Chondrocyte (in vitro differentiated cells): Measurements from ENCODE around the gene PRODH2. TPM values are rescaled to one million over a fixed set of nuclear protein-coding genes. Genes with fewer than 3 reads are reported as not detected.

Experiments
- DNase-seq: peaks from one replicate; pipeline ENCODE4 v3.0.0; 2021; ENCODE audit warnings: mixed read lengths, low spot score
- H3K27ac Mint-ChIP-seq: one replicate; pipeline ENCODE4 v1.8.0; 2021; ENCODE audit warnings: mild to moderate bottlenecking, moderate library complexity, mixed read lengths; ENCODE audit not compliant: unreplicated experiment
- H3K27me3 Mint-ChIP-seq: 2 replicates; pipeline ENCODE4 v1.8.0; 2021; ENCODE audit warnings: low read depth, mixed read lengths
- H3K36me3 Mint-ChIP-seq: 2 replicates; pipeline ENCODE4 v1.8.0; 2021; ENCODE audit warnings: low read depth, mixed read lengths
- H3K4me1 Mint-ChIP-seq: 2 replicates; pipeline ENCODE4 v1.8.0; 2021; ENCODE audit warnings: low read depth, mild to moderate bottlenecking, mixed read lengths
- H3K4me3 Mint-ChIP-seq: one replicate; pipeline ENCODE4 v1.8.0; 2021; ENCODE audit warnings: mild to moderate bottlenecking, moderate library complexity, mixed read lengths; ENCODE audit not compliant: unreplicated experiment
- H3K9me3 Mint-ChIP-seq: 2 replicates; pipeline ENCODE4 v1.8.0; 2021; ENCODE audit warnings: low read depth, mixed read lengths
- CTCF ChIP-seq: fragments of 200-600 bp; sonication (generic); IDR thresholded peaks from 2 replicates; pipeline ENCODE4 v1.5.0; 2021; ENCODE audit warnings: antibody characterized with exemption, mild to moderate bottlenecking, moderate library complexity
- total RNA-seq: library from RNA; stranded (reverse); gene quantifications from 3 replicates; pipeline ENCODE4 v1.2.1, GENCODE V29; 2021

Gene PRODH2
- total RNA-seq, 1 donor from 2014 or later = not detected

DNA sequence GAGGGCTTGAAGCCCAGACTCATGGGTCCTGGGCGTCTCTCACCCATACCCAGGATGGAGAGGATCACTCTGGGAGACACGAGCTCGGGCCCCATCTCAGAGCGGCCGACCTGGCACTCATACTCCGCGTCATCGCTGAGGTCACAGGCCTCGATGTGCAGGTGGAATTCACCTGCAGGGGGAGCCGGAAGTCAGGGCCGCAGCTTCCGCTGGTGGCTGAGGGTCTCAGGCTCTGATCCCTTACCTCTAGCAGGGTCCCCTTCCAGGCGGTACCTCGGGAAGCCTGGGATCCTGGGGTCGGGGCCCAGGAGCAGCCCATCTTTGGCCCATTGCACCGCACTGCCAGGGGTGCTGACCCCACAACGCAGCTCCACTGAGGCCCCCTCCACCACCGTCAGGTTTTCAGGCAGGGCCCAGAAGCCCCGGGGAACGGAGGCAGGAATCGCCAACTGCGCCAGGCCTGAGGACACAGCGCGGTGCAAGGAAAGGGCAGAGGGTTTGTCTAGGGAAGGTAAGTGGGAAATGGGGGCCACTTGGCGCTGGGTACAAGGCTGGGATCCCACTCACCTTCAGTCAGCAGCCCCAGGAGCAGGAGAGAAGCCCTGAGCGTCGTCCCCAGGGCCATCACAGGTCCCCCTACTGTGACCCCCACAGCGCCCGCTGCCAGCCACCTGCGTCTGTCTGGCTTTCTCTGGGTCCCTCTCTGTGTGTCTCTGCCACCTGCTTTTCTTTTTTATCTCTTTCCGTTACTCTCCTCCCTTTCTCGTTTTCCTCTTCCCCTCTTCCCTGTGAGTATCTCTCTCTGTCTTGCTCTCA lies 38.8 kb upstream of the PRODH2 start:
- Mint-ChIP-seq H3K4me3 (no peak overlapping the region), H3K4me1 (peaks cover under 1% of the 10 kb centered on the region), H3K9me3 (no peaks in the 10 kb centered on the region), H3K27me3 (peaks cover 65% of the 10 kb centered on the region), H3K36me3 (peaks cover 2% of the 10 kb centered on the region), H3K27ac (no peak overlapping the region)
- TF ChIP-seq CTCF = peak; percentile 25
- no peak for DNase-seq

DNA sequence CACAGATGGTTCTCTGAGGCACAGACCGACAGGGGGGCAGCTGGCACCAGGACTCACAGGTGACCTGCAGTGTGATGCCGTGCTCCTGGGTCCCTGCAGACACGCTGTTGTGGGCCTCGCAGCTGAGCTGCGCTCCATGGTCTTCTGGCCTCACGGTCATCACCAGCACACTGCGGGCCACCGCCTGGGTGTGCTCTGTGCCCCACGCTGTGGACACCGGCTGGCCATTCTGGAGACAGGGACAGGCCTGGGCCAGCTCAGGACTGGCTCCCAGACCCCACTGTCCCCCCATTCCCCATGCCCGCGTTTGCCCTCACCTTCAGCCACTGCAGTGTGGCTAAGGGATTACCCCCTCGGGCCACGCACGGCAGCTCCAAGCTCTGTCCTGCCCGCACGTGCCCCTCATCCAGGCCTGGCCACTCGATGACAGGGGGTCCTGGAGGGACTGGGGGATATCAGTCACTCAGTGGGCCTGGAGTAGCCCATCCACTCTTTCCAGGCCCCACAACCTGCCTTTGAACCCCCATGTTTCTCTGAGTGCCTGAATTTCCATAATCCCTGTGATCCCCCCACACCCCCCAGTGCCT lies 36.4 kb upstream of the PRODH2 start:
- H3K36me3 Mint-ChIP-seq = peaks cover 4% of the 10 kb centered on the region
- DNase-seq = no peak
- H3K4me1 Mint-ChIP-seq = peaks cover 10% of the 10 kb centered on the region
- H3K9me3 Mint-ChIP-seq = no peaks in the 10 kb centered on the region
- peaks cover 69% of the 10 kb centered on the region for H3K27me3 Mint-ChIP-seq
- no peak overlapping the region for H3K27ac Mint-ChIP-seq
- TF ChIP-seq CTCF = no peak
- H3K4me3 Mint-ChIP-seq = no peak overlapping the region

DNA sequence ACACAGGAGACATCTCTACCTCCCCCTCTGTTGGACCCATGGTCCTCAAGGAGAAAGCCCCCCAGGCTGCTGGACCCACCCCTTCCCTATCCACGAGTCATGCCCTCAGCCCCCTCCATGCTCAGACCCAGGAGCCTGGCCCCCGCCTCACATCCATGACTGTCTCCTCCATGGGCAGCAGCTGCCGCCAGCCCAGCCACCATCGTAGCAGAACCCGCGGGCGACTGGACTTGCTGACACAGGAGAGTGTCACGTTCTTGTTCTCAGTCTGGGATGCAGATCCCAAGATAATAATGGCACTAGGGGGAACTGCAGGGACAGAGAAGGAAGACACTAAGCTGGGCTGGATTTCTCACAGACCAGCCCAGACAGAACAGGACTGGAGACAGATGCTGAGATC lies 35.8 kb upstream of the PRODH2 start:
- TF ChIP-seq CTCF = no peak
- H3K36me3 Mint-ChIP-seq = peaks cover 4% of the 10 kb centered on the region
- H3K4me3 Mint-ChIP-seq = no peak overlapping the region
- peaks cover 73% of the 10 kb centered on the region for H3K27me3 Mint-ChIP-seq
- no peaks in the 10 kb centered on the region for H3K9me3 Mint-ChIP-seq
- DNase-seq = no peak
- H3K4me1 Mint-ChIP-seq = peaks cover 10% of the 10 kb centered on the region
- no peak overlapping the region for H3K27ac Mint-ChIP-seq

DNA sequence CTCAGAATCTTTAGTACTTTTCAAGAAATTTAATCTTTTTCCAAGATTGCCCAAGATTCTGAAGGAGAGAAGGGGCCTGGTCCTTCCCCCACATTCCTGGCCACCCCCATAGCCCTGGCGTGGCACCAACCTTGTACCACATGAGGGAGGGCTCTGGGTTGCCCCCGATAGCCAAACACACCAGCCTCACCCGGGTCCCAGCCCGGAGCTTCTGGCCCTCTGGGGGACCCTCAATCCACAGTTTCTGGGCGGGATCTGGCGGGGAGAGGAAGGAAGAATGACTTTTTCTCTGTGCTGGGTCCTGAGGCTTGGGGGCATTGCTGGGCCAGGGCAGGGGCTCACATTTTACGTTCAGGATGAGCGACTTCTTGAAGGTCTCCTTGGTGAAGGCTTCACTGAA lies 35.3 kb upstream of the PRODH2 start:
- Mint-ChIP-seq H3K4me3 (no peak overlapping the region), H3K4me1 (peaks cover 10% of the 10 kb centered on the region), H3K9me3 (peaks cover under 1% of the 10 kb centered on the region), H3K36me3 (peaks cover 4% of the 10 kb centered on the region), H3K27ac (no peak overlapping the region), H3K27me3 (peaks cover 73% of the 10 kb centered on the region)
- DNase-seq = no peak
- TF ChIP-seq CTCF = no peak

DNA sequence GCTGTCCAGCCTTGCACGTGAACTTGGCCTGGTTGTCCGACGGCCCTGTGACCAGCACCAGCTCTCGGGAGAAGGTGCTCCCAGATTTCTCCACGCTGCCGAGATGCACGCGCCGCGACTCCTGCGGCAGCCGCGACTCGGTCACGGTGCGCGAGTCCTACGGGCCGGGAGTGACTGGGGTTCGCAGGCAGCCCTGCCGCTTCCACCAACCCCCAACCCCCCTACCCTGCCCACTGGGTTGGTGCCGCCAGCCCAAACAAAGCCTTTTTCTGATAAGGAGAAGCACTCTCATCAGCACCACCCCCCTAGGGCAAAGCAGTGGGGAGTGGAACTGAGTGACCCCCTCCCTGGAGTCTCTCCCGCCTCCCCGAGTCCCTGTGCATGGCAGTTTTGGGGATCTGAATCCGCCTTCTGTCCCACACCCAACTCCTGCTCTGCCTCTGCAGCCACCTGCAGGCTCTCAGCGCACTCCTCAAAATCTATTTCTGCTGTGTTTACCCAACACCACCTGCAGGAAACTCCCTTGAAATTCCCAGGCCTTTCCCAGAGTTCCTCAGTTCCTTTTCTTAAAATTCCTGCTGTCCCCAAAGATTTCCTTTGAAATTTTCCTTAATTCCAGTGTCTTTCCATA lies 33.5 kb upstream of the PRODH2 start:
- no peak overlapping the region for H3K27ac Mint-ChIP-seq
- TF ChIP-seq CTCF = no peak
- H3K9me3 Mint-ChIP-seq = peaks cover 5% of the 10 kb centered on the region
- H3K4me1 Mint-ChIP-seq = peaks cover 10% of the 10 kb centered on the region
- DNase-seq = no peak
- H3K4me3 Mint-ChIP-seq = no peak overlapping the region
- H3K36me3 Mint-ChIP-seq = peaks cover 6% of the 10 kb centered on the region
- H3K27me3 Mint-ChIP-seq = peaks cover 66% of the 10 kb centered on the region
